C1 segment of cervical spinal cord (tissue), 14 donors: ENCODE results near the gene ROBO2.

ENCODE experiments used
- DNase-seq, 14 donors: peaks; one replicate each; lab custom pipeline; 2025; lab: John Stamatoyannopoulos, UW

The ROBO2 gene

DNA sequence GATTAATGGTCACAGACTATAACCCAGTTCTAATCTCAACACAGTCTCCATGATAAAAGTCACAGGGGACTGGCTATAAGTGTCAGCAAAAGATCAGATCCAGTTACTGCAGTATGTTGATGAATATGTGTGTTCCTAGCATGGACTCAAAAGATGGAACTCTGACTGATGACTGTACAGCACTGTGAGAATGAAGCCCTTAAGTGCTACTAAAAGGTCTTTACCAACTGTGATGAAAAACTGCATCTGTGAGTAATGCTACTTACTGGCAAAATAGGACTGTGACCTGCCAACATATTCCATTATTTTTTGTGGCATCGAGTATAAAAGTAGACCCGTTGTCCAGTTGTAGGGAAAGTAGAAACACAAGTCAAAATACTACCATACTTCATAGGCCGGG, 284.2 kb downstream of the ROBO2 start:
- no peak for DNase-seq

DNA sequence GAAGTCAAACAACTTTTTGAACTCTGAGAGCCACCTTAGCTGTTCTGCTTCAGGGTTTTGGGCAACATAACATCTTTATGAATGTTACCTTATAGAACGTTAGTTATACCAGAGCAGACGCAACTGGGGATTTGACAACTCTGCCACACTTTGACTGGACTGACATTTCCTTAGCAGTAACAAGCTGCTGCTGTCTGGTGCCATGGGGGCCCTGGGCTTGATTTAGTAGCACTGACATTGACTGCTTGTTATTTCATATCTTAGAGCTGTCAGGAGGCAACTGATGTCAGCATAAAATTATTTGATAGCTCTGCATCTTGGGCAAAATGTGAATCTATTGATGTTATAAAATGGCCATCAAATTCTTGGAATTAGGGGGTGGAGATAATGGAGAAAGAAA, 285.4 kb downstream of the ROBO2 start:
- DNase-seq, result no peak

GRCh38 chr3:77325702-77326101, 285.8 kb downstream of the ROBO2 start:
- no peak for DNase-seq

GRCh38 chr3:77326586-77326985, 286.7 kb downstream of the ROBO2 start:
- no peak for DNase-seq

DNA sequence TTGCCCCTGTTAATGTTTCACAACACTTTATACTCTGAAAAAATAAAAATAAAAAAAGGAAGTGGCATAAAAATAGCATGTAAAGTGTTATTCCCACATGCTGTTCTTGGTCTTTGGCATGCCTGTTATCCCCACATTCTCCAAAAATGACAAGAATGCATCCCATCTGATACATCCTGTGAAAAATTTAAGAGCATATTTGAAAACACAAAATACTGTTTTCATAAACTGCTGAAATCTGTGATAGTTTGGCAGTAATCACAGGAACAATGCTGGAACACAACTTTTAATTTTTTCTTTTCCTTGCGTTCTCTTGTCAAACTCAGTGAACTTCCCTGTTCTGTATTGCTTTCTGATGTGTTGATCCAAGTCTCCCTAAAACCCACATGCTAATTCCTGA, 288.8 kb downstream of the ROBO2 start:
- no peak for DNase-seq

GRCh38 chr3:77329116-77329515, 289.2 kb downstream of the ROBO2 start:
- DNase-seq, result no peak

- DNase-seq, result no peak
These were observed 298.3 kb downstream of the ROBO2 start for GRCh38 chr3:77338195-77338594.

DNA sequence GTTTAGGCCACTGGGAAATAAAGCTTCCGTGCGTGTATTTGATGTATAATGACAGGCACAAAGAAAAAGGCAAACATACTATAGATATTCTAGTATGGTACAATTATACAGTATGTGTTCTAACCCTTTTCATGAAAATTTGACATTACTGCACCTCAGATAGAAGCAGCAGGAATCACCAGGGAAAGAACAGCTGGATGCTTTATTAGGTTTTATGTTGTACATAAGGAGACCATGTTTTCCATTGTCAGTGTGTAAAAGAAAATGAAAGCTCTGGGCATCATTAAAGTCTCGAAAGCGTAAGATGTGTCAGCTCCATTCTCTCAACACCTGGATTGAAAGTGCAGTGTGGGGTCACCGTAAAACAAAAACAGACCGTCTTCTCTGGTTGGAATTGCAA, 302.1 kb downstream of the ROBO2 start:
- DNase-seq, result no peak

DNA sequence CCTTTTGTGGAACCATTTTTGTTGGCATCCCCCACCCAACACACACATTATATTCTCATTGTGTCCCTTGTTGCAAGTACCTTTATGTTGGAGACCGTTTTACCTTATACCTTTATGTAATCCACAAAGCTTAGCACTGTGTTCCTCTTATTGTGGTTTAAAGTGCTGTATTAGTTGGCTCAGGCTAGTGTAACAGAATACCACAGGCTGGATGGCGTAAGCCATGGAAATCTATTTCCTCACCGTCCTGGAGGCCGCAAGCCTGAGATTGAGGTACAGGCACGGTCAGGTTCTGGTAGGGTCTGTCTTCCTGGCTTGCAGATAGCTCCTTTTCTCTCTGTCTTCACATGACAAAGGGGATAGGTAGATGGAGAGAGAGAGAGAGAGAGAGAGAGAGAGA, 302.8 kb downstream of the ROBO2 start:
- DNase-seq, result no peak

GRCh38 chr3:77345009-77345408, 305.1 kb downstream of the ROBO2 start:
- no peak for DNase-seq

DNA sequence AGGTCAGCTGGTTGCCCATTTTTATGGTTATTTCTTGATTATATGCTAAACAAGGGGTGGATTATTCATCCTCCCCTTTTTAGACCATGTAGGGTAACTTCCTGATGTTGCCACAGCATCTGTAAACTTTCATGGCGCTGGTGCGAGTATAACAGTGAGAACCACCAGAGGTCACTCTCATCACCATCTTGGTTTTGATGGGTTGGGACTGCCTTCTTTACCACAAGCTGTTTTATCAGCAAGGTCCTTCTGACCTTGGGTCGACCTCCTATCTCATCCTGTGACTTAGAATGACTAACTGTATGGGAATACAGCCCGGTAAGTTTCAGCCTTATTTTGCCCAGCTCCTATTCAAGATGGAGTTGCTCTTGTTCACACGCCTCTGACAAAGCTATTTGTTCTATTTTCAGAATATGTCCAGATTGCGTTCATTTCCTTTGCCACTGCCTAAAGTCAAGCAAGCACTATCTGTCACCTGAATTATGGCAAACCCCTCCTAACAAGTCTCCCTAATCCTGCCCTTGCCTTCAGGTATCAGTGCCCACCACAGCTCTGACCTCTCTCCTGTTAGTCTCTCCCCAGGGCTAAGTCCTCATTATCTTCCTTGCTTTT, 308.5 kb downstream of the ROBO2 start:
- no peak for DNase-seq

DNA sequence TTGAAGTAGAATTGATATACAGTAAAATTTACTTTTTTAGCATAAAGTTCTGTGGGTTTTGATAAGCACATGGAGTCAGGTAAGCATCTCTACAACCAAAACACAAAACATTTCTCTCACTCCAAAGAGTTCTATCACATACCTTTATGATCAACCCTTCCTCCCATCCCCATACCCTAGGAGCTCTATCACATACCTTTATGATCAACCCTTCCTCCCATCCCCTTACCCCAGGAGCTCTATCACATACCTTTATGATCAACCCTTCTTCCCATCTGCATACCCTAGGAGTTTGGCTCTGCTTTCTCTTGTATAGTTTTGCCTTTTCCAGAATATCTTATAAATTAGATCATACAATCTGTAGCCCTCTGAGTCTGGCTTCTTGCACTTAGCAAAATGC, 315.1 kb downstream of the ROBO2 start:
- DNase-seq, result no peak

GRCh38 chr3:77362936-77363335, 323.0 kb downstream of the ROBO2 start:
- DNase-seq, result no peak

GRCh38 chr3:77365152-77365551, 325.3 kb downstream of the ROBO2 start:
- no peak for DNase-seq

DNA sequence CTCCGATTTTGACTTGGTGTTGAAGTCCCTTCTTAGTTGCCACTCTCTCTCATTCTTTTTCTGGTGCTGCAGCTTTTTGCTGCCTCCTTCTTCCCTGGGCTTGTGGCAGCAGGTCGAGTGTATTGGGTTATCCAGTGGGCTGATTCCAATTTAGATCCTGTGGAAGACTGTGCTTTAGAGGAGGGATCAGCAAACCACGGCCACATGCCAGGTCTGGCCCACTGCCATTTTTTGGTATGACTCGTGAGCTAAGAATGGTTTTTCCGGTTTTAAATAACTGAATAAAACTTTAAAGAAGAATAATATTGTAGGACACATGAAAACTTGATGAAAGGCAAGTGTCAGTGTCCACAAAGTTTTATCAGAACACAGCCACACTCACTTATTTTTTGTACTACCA, 330.5 kb downstream of the ROBO2 start:
- DNase-seq, result no peak

GRCh38 chr3:77372018-77372417, 332.1 kb downstream of the ROBO2 start:
- no peak for DNase-seq

DNA sequence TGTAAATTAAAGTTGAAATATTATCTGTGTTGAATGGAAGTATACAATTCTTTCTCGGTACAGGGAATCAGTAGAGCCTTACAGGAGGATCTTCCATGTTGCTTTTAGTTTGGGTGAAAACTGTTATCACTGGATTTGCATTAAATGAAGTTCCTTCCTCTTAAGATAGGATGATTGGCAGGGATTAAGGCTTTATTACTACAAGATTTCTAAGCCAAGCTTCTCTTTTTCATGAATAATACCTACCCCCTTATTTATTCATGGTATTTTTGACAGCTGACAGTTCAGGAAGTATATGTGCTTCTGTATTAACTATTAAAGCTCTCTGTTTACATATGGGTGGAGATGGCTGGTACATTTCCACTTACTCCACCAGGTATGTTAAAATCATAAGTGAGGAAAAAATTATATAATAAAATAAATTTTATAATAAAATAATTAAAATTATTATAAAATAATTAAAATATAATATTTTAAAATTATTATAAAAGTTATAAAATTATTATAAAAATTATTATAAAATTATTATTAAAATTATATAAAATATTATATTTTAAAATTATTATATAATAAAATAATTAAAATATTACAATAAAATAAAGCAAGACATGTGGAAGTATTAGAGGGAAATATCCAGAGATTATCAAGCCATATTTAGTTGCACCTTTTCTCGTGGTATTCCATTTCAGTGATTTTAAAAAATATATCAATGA, 332.9 kb downstream of the ROBO2 start:
- DNase-seq, result no peak

DNA sequence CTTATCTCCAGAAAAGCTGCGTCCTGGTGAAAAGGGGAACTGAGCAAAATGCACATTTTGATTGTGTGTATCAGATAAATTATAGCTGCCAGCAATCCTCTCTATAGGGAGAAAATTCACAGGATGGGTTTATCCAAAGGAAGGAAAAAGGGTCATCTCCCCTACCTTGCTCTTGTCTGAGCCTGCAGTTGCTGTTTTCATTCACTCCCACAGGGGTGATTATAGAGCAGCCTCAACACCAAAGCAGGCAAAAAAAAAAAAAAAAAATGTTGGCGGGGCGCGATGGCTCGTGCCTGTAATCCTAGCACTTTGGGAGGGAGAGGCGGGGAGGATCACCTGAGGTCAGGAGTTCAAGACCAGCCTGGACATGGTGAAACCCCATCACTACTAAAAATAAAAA, 333.7 kb downstream of the ROBO2 start:
- no peak for DNase-seq

DNA sequence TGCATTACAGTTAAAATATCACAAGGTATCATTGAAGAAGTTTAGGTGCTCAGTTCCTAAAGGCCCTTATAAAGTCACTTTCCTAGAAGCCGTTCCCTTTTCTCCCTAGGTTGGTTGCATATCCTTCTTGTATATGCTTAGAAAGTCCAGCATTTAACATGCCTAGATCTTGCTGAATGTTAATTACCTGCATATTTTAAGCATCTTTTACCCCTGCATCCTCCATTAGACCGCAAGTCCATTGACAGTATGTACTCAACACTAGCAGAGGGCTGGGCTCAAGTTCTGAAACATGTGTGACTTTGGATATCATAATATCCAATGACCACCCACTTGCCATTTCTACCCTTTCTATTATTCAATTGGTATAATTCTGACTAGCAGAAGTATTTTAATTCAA, 336.6 kb downstream of the ROBO2 start:
- no peak for DNase-seq

DNA sequence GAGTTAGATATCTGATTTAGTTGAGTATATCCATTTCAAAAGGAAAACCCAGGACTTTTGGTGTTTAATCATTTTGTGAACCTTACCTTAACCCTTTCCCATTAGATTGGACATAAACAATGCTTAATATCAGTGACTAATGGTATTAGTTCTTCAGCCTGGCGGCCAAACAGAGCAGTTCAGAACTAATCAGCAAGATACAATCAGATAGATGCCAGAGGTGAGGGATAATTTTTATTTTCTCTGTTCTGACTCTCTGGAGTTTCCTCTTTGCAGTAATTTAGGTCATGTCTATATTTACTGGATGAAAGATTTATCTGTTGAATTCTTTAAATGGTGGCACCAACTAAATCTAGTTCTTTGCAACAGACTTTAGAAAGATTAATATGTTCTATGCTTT, 337.8 kb downstream of the ROBO2 start:
- DNase-seq, result no peak

- DNase-seq, result no peak
These were observed 340.2 kb downstream of the ROBO2 start for GRCh38 chr3:77380136-77380535.

GRCh38 chr3:77381431-77381830, 341.5 kb downstream of the ROBO2 start:
- DNase-seq, result no peak

DNA sequence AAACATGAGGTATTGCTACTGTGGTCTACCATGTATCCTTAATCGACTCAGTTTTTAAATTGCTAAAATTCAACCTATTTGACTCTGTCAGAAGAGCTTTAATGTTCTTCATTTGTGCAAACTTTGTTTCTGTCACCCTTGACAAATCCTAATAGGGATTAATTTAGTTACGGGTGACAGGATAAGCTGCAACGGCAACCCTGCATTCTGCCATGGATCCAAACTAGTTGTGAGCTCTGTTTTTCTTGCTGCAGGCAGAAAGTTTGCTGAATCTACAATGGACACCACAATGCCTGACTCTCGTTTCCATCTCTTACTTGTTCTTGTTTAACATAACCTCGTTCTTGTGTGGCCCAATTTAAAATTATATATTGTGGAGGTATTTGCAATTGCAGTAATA, 352.3 kb downstream of the ROBO2 start:
- DNase-seq, result no peak

DNA sequence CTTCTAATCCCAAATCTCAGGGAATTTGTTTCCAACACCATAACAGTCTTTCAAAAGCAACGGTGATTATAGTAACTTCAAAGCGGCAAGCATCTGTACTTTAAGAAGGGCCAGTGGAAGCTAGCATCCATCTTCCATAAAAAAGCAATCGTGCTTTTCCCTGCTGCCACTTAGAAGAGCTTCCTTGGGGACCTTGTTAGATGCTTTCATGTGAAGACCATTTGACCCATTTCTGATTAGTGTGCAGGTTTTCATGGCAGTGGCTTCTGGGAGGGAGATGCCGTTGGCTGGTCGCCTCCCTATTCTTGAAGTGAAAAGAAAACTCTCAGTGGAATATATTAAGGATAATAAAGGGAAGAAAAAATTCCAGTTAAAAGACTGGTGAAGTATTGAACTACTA, 354.1 kb downstream of the ROBO2 start:
- DNase-seq, result no peak
